Aorta (tissue), 5 donors: ENCODE data around the gene OSBPL2. TPM values are rescaled to one million over a fixed set of nuclear protein-coding genes. Genes with fewer than 3 reads are reported as not detected.

Experiments
- ATAC-seq: fragments of 200-7000 bp; cut with Tn5 transposase; one replicate; pipeline ENCODE4 v1.9.1; 2022; ENCODE audit warnings: moderate library complexity; ENCODE audit not compliant: low FRiP score
- DNase-seq, 2 donors: peaks; one replicate each; pipeline ENCODE4 v3.0.0-alpha.2; 2020
- H3K27ac ChIP-seq, 2 donors: one replicate each; pipeline ENCODE4 v1.5.1; 2013; ENCODE audit warnings: low read length in 2 of 2, mild to moderate bottlenecking in 2 of 2, moderate library complexity in 2 of 2, control low read depth in 1 of 2, inconsistent platforms in 1 of 2, low read depth in 1 of 2
- H3K27me3 ChIP-seq, 2 donors: one replicate each; pipeline ENCODE4 v1.6.1; 2013; ENCODE audit warnings: control low read depth in 1 of 2, low read length in 1 of 2, mild to moderate bottlenecking in 1 of 2, moderate library complexity in 1 of 2; ENCODE audit not compliant: insufficient read depth in 2 of 2, control insufficient read depth in 1 of 2
- H3K36me3 ChIP-seq, 2 donors: one replicate each; pipeline ENCODE4 v1.6.1; 2013; ENCODE audit warnings: control low read depth in 1 of 2, low read length in 1 of 2, mild to moderate bottlenecking in 1 of 2; ENCODE audit not compliant: insufficient read depth in 2 of 2, control insufficient read depth in 1 of 2
- H3K4me1 ChIP-seq, 2 donors: one replicate each; pipeline ENCODE4 v1.6.1; 2013; ENCODE audit warnings: low read length in 2 of 2, control low read depth in 1 of 2, mild to moderate bottlenecking in 1 of 2, moderate library complexity in 1 of 2; ENCODE audit not compliant: insufficient read depth in 2 of 2, control insufficient read depth in 1 of 2
- H3K4me3 ChIP-seq, 2 donors: one replicate each; pipeline ENCODE4 v1.5.1; 2013; ENCODE audit warnings: low read length in 2 of 2, control low read depth in 1 of 2, mild to moderate bottlenecking in 1 of 2
- H3K9me3 ChIP-seq: one replicate; pipeline ENCODE4 v1.6.1; 2013; ENCODE audit warnings: mild to moderate bottlenecking, low read length; ENCODE audit not compliant: control insufficient read depth
- WGBS, 2 donors: extraction: QIAGEN DNeasy Blood & Tissue Kit; methylation state at CpG; one replicate each; pipeline ENCODE4 v1.1.7; 2013; 5-methylcytosine and 5-hydroxymethylcytosine counted together
- intact Hi-C, 2 donors: fragments of 100-400 bp; cut with DNase I; formaldehyde crosslinking; loops; one replicate each; pipeline versions ENCODE4 v1.14.2 to v1.15.0; 2022
- polyA plus RNA-seq, 2 donors: library from polyadenylated mRNA; stranded (reverse); fragments of 200-250 nt; gene quantifications; one replicate each; pipeline ENCODE4 v1.2.3, GENCODE V29; 2013
- total RNA-seq, 2 donors: library from RNA; stranded (reverse); fragmentation: NEBNext Ultra II Directional; extraction: Animal tissue kit (Norgen Biotek cat#: 25700); gene quantifications; one replicate each; pipeline ENCODE4 v1.2.1, GENCODE V29; 2021
- donor health status: healthy with polysubstance abuse.
- donor health status: Bipolar disorder and iron deficiency.
- donor health status: DM: no; HTN: no; CAD: no.
- donor health status: DM: no; HTN: no; CAD: no.
- donor health status: DM: yes; HTN: yes; CAD: no.

OSBPL2 gene
- total and polyA plus RNA-seq, 4 donors = 16.2 to 71.3 (median 42.9) TPM

DNA sequence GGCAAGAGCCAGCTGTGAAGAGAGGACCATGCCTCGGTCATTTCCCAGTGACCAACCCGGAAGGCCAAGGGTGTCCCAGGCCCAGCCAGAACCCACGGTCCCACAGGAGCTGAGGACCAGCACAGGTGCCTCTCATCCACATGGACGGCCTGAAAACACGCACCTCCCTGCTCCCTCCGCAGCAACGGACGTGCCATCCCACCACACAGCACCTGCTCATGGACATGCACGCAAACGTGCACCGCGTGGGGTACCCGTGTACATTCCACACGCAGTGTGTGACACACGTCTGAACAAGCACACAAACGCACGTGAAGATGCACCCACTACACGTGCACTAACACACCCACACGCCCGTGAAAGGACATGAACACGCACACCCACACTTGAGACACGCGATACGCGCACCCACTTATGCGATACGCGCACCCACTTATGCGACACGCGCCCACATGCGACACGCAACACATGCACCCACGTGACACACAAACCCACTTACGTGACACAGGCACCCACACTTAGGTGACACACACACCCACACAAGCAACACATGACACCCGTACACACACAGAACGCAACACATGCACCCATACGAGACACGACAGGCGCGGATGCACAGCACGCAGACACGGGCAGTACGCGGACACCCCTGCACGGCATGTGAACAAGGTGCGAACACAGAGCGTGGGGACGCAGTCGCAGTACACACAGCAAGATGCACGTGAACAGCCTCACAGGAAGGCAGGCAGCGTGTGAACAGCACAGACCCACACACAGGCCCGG, 98.6 kb downstream of the OSBPL2 start:
- no peak overlapping the region for H3K27ac ChIP-seq
- DNase-seq = no peak
- no peaks in the 10 kb centered on the region for H3K4me1 ChIP-seq
- intact Hi-C loops = no loop called here
- no peaks in the 10 kb centered on the region for H3K9me3 ChIP-seq
- ATAC-seq = no peak
- H3K36me3 ChIP-seq = peaks cover 2 to 27% of the 10 kb centered on the region in 2 donors
- no peak overlapping the region for H3K4me3 ChIP-seq
- no peaks in the 10 kb centered on the region for H3K27me3 ChIP-seq
- 90 to 92% methylated on average over 53 of the region's 53 CpGs for WGBS, 2 donors

- no peaks in the 10 kb centered on the region for H3K9me3 ChIP-seq
- ATAC-seq (no peak), DNase-seq (no peak)
- intact Hi-C loops = no loop called here
- no peaks in the 10 kb centered on the region for H3K27me3 ChIP-seq
- no peak overlapping the region for H3K4me3 ChIP-seq
- 87 to 90% methylated on average over 32 to 34 of the region's 34 CpGs for WGBS, 2 donors
- H3K36me3 ChIP-seq = peaks cover 2 to 27% of the 10 kb centered on the region in 2 donors
- H3K27ac ChIP-seq = no peak overlapping the region
- H3K4me1 ChIP-seq = no peaks in the 10 kb centered on the region
These were observed 99.4 kb downstream of the OSBPL2 start for GRCh38 chr20:62337558-62338293.

DNA sequence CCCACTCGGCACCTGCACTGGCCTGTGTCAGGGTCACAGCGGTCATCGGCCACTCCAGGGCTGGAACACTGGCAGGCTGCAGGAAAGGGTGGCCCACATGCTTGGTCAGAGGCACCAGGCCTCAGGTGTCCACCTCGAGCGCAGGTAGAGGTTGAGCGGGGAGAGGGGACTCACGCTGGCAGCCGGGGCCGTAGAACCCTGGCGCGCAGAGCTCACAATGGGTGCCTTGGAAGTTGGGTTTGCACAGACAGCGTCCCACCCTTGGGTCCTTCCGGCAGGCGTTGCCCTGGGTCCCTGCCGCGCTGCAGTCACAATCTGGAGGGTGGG, 99.9 kb downstream of the OSBPL2 start:
- H3K36me3 ChIP-seq = peaks cover 2 to 24% of the 10 kb centered on the region in 2 donors
- no peaks in the 10 kb centered on the region for H3K27me3 ChIP-seq
- no peaks in the 10 kb centered on the region for H3K9me3 ChIP-seq
- DNase-seq (no peak), ATAC-seq (no peak)
- no peak overlapping the region for H3K27ac ChIP-seq
- no peaks in the 10 kb centered on the region for H3K4me1 ChIP-seq
- intact Hi-C loops = no loop called here
- H3K4me3 ChIP-seq = no peak overlapping the region
- WGBS, 2 donors = 93 to 95% methylated on average over 15 to 16 of the region's 16 CpGs

- no peak overlapping the region for H3K27ac ChIP-seq
These were observed 101.3 kb downstream of the OSBPL2 start for GRCh38 chr20:62339647-62340062.

DNA sequence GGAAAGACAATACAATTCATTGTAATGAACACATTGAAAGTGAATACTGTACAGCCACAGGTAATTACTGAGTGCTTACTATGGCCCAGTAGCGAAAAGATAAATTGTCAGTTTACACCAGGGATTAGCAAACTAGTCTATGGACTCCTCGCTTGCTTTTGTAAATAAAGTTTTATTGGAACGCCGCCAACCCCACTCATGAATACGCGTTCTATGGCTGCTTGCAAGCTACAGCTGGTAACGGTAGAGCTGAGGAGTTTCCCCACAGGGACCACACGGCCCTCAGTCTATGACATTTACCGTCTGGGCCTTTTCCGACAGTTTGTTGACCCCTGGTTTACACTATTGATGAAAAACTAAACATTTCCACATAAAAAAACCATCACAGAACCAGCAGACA, 104.6 kb downstream of the OSBPL2 start:
- 69 to 70% methylated on average over 10 of the region's 10 CpGs for WGBS, 2 donors
- intact Hi-C loops = loop anchor here in 1 of 2 donors (5.0 kb wide), 1 partner anchor 39 kb away; no protein-coding TSS in a partner anchor
- peaks cover 2 to 13% of the 10 kb centered on the region in 2 donors for H3K36me3 ChIP-seq

More at GRCh38 chr20:62339647-62340062, 101.3 kb downstream of the OSBPL2 start:
- H3K4me1 ChIP-seq = no peaks in the 10 kb centered on the region
- no peaks in the 10 kb centered on the region for H3K27me3 ChIP-seq
- ATAC-seq (no peak), DNase-seq (no peak)
- no peak overlapping the region for H3K4me3 ChIP-seq
- H3K9me3 ChIP-seq = no peaks in the 10 kb centered on the region
- WGBS, 2 donors = 71 to 75% methylated on average over 14 of the region's 14 CpGs
- peaks cover 2 to 23% of the 10 kb centered on the region in 2 donors for H3K36me3 ChIP-seq
- intact Hi-C loops = loop anchor here in 1 of 2 donors (5.0 kb wide), 1 partner anchor 43 kb away; no protein-coding TSS in a partner anchor

DNA sequence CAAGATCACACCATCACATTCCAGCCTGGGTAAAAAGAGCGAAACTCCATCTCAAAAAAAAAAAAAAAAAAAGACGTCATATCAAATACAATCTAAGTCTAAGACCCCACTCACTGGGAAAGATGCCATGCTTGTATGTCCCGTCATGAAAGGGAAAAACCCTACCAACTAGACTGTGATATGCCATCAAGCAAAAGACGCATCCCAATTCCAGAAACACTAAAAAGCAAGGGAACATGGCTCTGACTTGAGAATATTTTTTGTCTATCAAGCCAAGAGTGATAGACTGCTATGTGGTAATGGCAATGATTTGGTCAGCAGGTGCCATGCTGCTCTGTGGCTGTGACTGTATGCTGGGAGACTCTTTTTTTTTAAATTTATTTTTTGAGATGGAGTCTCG, 105.8 kb downstream of the OSBPL2 start:
- DNase-seq (no peak), ATAC-seq (no peak)
- Histone ChIP-seq H3K27me3 (no peaks in the 10 kb centered on the region), H3K4me3 (no peak overlapping the region), H3K4me1 (no peaks in the 10 kb centered on the region), H3K36me3 (peaks cover 2 to 9% of the 10 kb centered on the region in 2 donors), H3K27ac (no peak overlapping the region), H3K9me3 (no peaks in the 10 kb centered on the region)
- WGBS, 2 donors = 87 to 90% methylated on average over 5 of the region's 5 CpGs
- intact Hi-C loops = loop anchor here in 1 of 2 donors (5.0 kb wide), 1 partner anchor 38 kb away; no protein-coding TSS in a partner anchor

More for the DNA sequence above, 104.6 kb downstream of the OSBPL2 start:
- no peak overlapping the region for H3K27ac ChIP-seq
- H3K9me3 ChIP-seq = no peaks in the 10 kb centered on the region
- DNase-seq (no peak), ATAC-seq (no peak)
- no peaks in the 10 kb centered on the region for H3K4me1 ChIP-seq
- H3K4me3 ChIP-seq = no peak overlapping the region
- H3K27me3 ChIP-seq = no peaks in the 10 kb centered on the region

- no peaks in the 10 kb centered on the region for H3K9me3 ChIP-seq
- H3K27ac ChIP-seq = no peak overlapping the region
- ATAC-seq (no peak), DNase-seq (no peak)
- H3K36me3 ChIP-seq = peaks cover 2 to 8% of the 10 kb centered on the region in 2 donors
- no peaks in the 10 kb centered on the region for H3K27me3 ChIP-seq
- intact Hi-C loops = loop anchor here in 1 of 2 donors (5.0 kb wide), 2 partner anchors 32 to 38 kb away; no protein-coding TSS in a partner anchor
- WGBS, 2 donors = 80 to 85% methylated on average over 10 of the region's 10 CpGs
- H3K4me1 ChIP-seq = no peaks in the 10 kb centered on the region
- H3K4me3 ChIP-seq = no peak overlapping the region
These were observed 106.5 kb downstream of the OSBPL2 start for GRCh38 chr20:62344782-62345181.
